Neural progenitor cell (in vitro differentiated cells): ENCODE results near the gene LGALS1.

Experiments used
- EZH2 ChIP-seq: fragments of 200-600 bp; sonication (generic); IDR thresholded peaks from 2 replicates; pipeline ENCODE4 v1.6.1; 2017; ENCODE audit warnings: antibody characterized with exemption, mild to moderate bottlenecking, moderate library complexity
- EZH2phosphoT487 ChIP-seq: fragments of 200-600 bp; sonication (generic); IDR thresholded peaks from 2 replicates; pipeline ENCODE4 v1.6.1; 2017; ENCODE audit warnings: antibody characterized with exemption
- TF ChIP-seq, protein P1 (sequence below): fragments of 200-600 bp; sonication (generic); IDR thresholded peaks from 2 replicates; pipeline ENCODE4 v1.5.1; 2017; ENCODE audit warnings: antibody characterized with exemption, mild to moderate bottlenecking

DNA sequence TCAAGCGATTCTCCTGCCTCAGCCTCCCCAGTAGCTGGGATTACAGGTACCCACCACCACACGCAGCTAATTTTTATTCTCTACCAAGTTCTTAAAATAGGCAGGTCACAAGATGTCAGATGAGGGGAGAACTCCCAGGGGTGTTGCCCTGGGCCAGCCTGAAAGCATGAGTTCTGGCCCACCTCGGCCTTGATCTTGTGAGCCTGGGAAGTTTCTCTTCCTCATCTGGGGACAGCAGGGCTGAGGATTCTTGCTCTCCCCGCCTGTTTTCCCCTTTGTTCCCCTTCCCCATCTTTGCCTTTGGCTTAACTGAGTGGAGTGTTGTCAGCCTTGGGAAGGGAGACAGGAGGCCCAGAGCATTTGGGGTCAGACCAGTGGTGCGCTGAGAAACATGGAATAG is 13.4 kb upstream of the LGALS1 start:
- TF ChIP-seq, protein P1, sequence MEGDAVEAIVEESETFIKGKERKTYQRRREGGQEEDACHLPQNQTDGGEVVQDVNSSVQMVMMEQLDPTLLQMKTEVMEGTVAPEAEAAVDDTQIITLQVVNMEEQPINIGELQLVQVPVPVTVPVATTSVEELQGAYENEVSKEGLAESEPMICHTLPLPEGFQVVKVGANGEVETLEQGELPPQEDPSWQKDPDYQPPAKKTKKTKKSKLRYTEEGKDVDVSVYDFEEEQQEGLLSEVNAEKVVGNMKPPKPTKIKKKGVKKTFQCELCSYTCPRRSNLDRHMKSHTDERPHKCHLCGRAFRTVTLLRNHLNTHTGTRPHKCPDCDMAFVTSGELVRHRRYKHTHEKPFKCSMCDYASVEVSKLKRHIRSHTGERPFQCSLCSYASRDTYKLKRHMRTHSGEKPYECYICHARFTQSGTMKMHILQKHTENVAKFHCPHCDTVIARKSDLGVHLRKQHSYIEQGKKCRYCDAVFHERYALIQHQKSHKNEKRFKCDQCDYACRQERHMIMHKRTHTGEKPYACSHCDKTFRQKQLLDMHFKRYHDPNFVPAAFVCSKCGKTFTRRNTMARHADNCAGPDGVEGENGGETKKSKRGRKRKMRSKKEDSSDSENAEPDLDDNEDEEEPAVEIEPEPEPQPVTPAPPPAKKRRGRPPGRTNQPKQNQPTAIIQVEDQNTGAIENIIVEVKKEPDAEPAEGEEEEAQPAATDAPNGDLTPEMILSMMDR = no peak
- TF ChIP-seq EZH2 (no peak), EZH2phosphoT487 (no peak)
